ENCODE data around the gene RAI1. TPM values are rescaled to one million over a fixed set of nuclear protein-coding genes. Genes with fewer than 3 reads are reported as not detected.

Gene RAI1
- total and polyA plus RNA-seq, 2 of the 13 experiments (the other 11 are each of a cell fraction or from before 2014, with no cell fraction given) = 3.4 to 5.2 TPM

DNA sequence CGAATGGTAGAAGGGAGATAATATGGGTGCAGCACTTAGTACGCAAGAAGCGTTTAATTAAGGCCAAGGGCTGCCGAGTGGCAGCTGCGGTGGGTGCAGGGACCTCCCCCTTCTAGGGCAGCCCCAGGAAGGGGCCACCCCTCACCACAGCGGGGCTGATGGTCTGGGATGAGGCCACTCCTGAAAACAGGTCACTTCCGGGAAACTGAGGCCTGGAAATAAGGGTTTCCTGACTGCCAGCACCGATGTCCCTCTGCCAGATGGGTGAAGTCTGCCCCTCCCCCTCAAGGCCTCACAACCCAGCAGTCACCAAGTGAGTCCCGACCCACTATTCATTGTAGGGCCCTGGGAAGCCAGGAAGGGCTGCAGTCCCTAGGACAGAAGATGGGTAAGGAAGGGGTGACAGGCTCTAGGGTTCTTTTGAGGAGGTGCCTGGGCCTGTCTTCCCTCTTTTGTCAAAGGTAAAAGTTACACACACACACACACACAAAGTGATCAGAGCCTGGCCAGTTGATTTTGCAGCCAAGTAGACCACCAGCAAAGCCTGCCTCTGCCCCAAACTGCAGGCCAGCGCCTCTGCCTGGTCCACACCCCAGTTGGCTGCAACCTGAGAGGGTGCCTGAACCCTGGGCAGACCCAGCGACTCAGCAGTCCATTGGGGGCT lies 143.0 kb downstream of the RAI1 start (continued):
- 0 out of 2 replicates have a peak, but pooled peaks have one; percentile 15 for TF ChIP-seq KAT8 (CRISPR knock-in tag; IDR thresholded peaks at IDR 0.05)
- TF ChIP-seq MAZ (IDR thresholded peaks at IDR 0.05; ENCODE audit: borderline replicate concordance, low read depth, low read length) = no peak
- TF ChIP-seq MAZ (CRISPR knock-in tag; IDR thresholded peaks at IDR 0.05; ENCODE audit: low read depth) = no peak
- TF ChIP-seq FOXK1 (CRISPR knock-in tag; IDR thresholded peaks at IDR 0.05; ENCODE audit: borderline replicate concordance, low read depth) = 0 out of 2 replicates have a peak, but pooled peaks have one; percentile 4
- TF ChIP-seq, protein P1, sequence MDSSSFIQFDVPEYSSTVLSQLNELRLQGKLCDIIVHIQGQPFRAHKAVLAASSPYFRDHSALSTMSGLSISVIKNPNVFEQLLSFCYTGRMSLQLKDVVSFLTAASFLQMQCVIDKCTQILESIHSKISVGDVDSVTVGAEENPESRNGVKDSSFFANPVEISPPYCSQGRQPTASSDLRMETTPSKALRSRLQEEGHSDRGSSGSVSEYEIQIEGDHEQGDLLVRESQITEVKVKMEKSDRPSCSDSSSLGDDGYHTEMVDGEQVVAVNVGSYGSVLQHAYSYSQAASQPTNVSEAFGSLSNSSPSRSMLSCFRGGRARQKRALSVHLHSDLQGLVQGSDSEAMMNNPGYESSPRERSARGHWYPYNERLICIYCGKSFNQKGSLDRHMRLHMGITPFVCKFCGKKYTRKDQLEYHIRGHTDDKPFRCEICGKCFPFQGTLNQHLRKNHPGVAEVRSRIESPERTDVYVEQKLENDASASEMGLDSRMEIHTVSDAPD (CRISPR knock-in tag; IDR thresholded peaks at IDR 0.05) = no peak
- no peak for TF ChIP-seq REXO4 (CRISPR knock-in tag; IDR thresholded peaks at IDR 0.05; ENCODE audit: borderline replicate concordance)
- TF ChIP-seq, protein P2, sequence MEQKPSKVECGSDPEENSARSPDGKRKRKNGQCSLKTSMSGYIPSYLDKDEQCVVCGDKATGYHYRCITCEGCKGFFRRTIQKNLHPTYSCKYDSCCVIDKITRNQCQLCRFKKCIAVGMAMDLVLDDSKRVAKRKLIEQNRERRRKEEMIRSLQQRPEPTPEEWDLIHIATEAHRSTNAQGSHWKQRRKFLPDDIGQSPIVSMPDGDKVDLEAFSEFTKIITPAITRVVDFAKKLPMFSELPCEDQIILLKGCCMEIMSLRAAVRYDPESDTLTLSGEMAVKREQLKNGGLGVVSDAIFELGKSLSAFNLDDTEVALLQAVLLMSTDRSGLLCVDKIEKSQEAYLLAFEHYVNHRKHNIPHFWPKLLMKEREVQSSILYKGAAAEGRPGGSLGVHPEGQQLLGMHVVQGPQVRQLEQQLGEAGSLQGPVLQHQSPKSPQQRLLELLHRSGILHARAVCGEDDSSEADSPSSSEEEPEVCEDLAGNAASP (CRISPR knock-in tag; IDR thresholded peaks at IDR 0.05; ENCODE audit: borderline replicate concordance) = no peak
- TF ChIP-seq SMYD3 (CRISPR knock-in tag; IDR thresholded peaks at IDR 0.05) = no peak
- TF ChIP-seq EZH2 (conservative IDR thresholded peaks at IDR 0.05; ENCODE audit: low read depth, low read length) = no peak
- TF ChIP-seq TEAD3 (CRISPR knock-in tag; optimal IDR thresholded peaks at IDR 0.05; ENCODE audit: borderline replicate concordance) = no peak
- TF ChIP-seq, protein P3, sequence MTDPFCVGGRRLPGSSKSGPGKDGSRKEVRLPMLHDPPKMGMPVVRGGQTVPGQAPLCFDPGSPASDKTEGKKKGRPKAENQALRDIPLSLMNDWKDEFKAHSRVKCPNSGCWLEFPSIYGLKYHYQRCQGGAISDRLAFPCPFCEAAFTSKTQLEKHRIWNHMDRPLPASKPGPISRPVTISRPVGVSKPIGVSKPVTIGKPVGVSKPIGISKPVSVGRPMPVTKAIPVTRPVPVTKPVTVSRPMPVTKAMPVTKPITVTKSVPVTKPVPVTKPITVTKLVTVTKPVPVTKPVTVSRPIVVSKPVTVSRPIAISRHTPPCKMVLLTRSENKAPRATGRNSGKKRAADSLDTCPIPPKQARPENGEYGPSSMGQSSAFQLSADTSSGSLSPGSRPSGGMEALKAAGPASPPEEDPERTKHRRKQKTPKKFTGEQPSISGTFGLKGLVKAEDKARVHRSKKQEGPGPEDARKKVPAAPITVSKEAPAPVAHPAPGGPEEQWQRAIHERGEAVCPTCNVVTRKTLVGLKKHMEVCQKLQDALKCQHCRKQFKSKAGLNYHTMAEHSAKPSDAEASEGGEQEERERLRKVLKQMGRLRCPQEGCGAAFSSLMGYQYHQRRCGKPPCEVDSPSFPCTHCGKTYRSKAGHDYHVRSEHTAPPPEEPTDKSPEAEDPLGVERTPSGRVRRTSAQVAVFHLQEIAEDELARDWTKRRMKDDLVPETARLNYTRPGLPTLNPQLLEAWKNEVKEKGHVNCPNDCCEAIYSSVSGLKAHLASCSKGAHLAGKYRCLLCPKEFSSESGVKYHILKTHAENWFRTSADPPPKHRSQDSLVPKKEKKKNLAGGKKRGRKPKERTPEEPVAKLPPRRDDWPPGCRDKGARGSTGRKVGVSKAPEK (CRISPR knock-in tag; IDR thresholded peaks at IDR 0.05; ENCODE audit: borderline replicate concordance) = no peak
- TF ChIP-seq, protein P4, sequence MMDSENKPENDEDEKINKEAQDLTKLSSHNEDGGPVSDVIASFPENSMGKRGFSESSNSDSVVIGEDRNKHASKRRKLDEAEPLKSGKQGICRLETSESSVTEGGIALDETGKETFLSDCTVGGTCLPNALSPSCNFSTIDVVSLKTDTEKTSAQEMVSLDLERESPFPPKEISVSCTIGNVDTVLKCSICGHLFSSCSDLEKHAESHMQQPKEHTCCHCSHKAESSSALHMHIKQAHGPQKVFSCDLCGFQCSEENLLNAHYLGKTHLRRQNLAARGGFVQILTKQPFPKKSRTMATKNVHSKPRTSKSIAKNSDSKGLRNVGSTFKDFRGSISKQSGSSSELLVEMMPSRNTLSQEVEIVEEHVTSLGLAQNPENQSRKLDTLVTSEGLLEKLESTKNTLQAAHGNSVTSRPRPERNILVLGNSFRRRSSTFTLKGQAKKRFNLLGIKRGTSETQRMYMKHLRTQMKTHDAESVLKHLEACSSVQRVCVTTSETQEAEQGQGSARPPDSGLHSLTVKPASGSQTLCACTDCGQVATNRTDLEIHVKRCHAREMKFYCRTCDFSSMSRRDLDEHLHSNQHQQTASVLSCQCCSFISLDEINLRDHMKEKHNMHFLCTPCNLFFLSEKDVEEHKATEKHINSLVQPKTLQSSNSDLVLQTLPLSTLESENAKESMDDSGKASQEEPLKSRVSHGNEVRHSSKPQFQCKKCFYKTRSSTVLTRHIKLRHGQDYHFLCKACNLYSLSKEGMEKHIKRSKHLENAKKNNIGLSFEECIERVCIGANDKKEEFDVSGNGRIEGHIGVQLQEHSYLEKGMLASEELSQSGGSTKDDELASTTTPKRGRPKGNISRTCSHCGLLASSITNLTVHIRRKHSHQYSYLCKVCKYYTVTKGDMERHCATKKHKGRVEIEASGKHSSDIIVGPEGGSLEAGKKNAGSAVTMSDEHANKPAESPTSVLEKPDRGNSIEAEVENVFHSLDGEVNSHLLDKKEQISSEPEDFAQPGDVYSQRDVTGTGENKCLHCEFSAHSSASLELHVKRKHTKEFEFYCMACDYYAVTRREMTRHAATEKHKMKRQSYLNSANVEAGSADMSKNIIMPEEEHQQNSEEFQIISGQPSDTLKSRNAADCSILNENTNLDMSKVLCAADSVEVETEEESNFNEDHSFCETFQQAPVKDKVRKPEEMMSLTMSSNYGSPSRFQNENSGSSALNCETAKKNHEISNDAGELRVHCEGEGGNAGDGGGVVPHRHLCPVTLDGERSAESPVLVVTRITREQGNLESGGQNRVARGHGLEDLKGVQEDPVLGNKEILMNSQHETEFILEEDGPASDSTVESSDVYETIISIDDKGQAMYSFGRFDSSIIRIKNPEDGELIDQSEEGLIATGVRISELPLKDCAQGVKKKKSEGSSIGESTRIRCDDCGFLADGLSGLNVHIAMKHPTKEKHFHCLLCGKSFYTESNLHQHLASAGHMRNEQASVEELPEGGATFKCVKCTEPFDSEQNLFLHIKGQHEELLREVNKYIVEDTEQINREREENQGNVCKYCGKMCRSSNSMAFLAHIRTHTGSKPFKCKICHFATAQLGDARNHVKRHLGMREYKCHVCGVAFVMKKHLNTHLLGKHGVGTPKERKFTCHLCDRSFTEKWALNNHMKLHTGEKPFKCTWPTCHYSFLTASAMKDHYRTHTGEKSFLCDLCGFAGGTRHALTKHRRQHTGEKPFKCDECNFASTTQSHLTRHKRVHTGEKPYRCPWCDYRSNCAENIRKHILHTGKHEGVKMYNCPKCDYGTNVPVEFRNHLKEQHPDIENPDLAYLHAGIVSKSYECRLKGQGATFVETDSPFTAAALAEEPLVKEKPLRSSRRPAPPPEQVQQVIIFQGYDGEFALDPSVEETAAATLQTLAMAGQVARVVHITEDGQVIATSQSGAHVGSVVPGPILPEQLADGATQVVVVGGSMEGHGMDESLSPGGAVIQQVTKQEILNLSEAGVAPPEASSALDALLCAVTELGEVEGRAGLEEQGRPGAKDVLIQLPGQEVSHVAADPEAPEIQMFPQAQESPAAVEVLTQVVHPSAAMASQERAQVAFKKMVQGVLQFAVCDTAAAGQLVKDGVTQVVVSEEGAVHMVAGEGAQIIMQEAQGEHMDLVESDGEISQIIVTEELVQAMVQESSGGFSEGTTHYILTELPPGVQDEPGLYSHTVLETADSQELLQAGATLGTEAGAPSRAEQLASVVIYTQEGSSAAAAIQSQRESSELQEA (CRISPR knock-in tag; IDR thresholded peaks at IDR 0.05; ENCODE audit: not compliant biosample characterization) = peak; percentile 53
- TF ChIP-seq, protein P5, sequence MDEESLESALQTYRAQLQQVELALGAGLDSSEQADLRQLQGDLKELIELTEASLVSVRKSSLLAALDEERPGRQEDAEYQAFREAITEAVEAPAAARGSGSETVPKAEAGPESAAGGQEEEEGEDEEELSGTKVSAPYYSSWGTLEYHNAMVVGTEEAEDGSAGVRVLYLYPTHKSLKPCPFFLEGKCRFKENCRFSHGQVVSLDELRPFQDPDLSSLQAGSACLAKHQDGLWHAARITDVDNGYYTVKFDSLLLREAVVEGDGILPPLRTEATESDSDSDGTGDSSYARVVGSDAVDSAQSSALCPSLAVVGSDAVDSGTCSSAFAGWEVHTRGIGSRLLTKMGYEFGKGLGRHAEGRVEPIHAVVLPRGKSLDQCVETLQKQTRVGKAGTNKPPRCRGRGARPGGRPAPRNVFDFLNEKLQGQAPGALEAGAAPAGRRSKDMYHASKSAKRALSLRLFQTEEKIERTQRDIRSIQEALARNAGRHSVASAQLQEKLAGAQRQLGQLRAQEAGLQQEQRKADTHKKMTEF (CRISPR knock-in tag; IDR thresholded peaks at IDR 0.05) = no peak

Measured in HepG2 (cell line).